ENCODE data around the gene STARD3.

The STARD3 gene

DNA sequence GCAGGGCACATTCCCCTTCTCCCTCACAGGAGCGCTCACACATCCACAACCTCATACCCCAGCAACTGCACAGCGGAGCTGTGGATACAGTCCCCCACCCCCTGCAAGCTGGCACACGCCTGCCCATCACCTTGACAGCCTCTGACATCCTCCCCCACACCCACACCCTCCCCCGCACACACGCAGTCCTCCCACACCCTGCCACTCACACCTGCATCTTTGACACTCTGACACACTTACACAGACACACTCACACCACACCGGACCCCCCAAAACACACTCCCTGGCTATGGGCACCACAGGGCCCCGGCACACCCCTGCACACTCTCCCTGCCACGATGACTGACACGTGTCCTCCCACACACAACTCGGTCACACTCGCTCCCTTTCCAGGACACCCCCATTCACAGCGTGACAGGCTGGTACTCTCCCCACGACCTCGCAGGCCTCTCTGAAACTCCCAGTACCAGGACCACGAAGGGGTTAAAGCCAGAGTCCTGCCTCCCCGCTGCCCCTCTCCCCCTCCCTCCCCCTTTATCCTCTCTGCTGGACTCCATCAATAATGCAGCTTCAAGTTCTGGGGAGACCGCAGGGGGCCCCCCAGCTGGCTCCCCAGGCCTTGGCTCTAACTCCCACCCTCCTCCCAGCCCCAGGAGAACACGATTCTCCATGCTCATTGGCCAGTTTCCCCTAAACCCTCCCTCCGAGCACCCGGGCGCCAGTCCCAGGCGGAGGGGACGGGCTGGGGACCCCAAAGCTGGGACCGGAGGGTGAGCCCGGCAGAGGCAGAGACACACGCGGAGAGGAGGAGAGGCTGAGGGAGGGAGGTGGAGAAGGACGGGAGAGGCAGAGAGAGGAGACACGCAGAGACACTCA is 10.5 kb upstream of the STARD3 start, which contains the start of gene PPP1R1B:
Gene PPP1R1B (plus strand): TSS at position 782 of the 876 bp plus-strand sequence. CDS start 441 bp downstream, outside the sequence.
- ChIA-PET CTCF (interaction anchor here (0.5 kb wide), 1 partner anchor 289 kb away, joined by 3 read pairs; no protein-coding TSS in a partner anchor), POLR2A (no interaction called here)
- TF ChIP-seq L3MBTL2 (conservative IDR thresholded peaks at IDR 0.05) (no peak), TARDBP (IDR thresholded peaks at IDR 0.05) (no peak), FOXA1 (IDR thresholded peaks at IDR 0.05) (no peak), SP1 (IDR thresholded peaks at IDR 0.05) (no peak), SUZ12 (IDR thresholded peaks at IDR 0.05) (no peak), HDGF (IDR thresholded peaks at IDR 0.05; ENCODE audit: borderline replicate concordance) (no peak), ELF4 (IDR thresholded peaks at IDR 0.05) (no peak), ZNF384 (IDR thresholded peaks at IDR 0.05) (no peak), ARNT (IDR thresholded peaks at IDR 0.05) (no peak), CTBP1 (IDR thresholded peaks at IDR 0.05; ENCODE audit: borderline replicate concordance) (no peak), BHLHE40 (IDR thresholded peaks at IDR 0.05; ENCODE audit: borderline replicate concordance) (no peak), FOXM1 (IDR thresholded peaks at IDR 0.05; ENCODE audit: borderline replicate concordance) (no peak), NFRKB (IDR thresholded peaks at IDR 0.05) (no peak), LEF1 (IDR thresholded peaks at IDR 0.05; ENCODE audit: borderline replicate concordance) (no peak), FOXK2 (IDR thresholded peaks at IDR 0.05) (no peak)
- TF ChIP-seq, protein P1, sequence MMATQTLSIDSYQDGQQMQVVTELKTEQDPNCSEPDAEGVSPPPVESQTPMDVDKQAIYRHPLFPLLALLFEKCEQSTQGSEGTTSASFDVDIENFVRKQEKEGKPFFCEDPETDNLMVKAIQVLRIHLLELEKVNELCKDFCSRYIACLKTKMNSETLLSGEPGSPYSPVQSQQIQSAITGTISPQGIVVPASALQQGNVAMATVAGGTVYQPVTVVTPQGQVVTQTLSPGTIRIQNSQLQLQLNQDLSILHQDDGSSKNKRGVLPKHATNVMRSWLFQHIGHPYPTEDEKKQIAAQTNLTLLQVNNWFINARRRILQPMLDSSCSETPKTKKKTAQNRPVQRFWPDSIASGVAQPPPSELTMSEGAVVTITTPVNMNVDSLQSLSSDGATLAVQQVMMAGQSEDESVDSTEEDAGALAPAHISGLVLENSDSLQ (IDR thresholded peaks at IDR 0.05), result no peak
- DNase-seq (ENCODE audit: extremely low spot score), result no peak

DNA sequence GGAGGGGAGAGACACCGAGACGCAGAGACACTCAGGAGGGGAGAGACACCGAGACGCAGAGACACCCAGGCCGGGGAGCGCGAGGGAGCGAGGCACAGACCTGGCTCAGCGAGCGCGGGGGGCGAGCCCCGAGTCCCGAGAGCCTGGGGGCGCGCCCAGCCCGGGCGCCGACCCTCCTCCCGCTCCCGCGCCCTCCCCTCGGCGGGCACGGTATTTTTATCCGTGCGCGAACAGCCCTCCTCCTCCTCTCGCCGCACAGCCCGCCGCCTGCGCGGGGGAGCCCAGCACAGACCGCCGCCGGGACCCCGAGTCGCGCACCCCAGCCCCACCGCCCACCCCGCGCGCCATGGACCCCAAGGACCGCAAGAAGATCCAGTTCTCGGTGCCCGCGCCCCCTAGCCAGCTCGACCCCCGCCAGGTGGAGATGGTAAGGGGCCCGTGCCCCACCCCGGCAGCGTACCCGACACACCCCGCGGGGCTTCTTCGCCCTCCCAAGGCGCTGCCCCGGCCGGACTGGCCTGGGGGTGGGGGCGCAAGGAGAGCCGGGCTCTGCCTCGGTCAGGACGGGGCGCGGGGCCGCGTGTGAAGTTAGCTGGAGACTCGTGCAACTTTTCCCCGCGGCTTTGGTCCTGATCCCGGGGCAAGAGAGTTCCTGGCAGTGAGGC is 9.8 kb upstream of the STARD3 start:
- DNase-seq (ENCODE audit: extremely low spot score), result no peak
- ChIA-PET POLR2A (no interaction called here), CTCF (no interaction called here)
- TF ChIP-seq SUZ12 (IDR thresholded peaks at IDR 0.05) (no peak), FOXM1 (IDR thresholded peaks at IDR 0.05; ENCODE audit: borderline replicate concordance) (no peak), SP1 (IDR thresholded peaks at IDR 0.05) (no peak), ZNF384 (IDR thresholded peaks at IDR 0.05) (no peak), HDGF (IDR thresholded peaks at IDR 0.05; ENCODE audit: borderline replicate concordance) (no peak), TARDBP (IDR thresholded peaks at IDR 0.05) (no peak), LEF1 (IDR thresholded peaks at IDR 0.05; ENCODE audit: borderline replicate concordance) (no peak), NFRKB (IDR thresholded peaks at IDR 0.05) (no peak), L3MBTL2 (conservative IDR thresholded peaks at IDR 0.05) (no peak), ARNT (IDR thresholded peaks at IDR 0.05) (no peak), FOXK2 (IDR thresholded peaks at IDR 0.05) (no peak)
- TF ChIP-seq, protein P1 (IDR thresholded peaks at IDR 0.05), result no peak

DNA sequence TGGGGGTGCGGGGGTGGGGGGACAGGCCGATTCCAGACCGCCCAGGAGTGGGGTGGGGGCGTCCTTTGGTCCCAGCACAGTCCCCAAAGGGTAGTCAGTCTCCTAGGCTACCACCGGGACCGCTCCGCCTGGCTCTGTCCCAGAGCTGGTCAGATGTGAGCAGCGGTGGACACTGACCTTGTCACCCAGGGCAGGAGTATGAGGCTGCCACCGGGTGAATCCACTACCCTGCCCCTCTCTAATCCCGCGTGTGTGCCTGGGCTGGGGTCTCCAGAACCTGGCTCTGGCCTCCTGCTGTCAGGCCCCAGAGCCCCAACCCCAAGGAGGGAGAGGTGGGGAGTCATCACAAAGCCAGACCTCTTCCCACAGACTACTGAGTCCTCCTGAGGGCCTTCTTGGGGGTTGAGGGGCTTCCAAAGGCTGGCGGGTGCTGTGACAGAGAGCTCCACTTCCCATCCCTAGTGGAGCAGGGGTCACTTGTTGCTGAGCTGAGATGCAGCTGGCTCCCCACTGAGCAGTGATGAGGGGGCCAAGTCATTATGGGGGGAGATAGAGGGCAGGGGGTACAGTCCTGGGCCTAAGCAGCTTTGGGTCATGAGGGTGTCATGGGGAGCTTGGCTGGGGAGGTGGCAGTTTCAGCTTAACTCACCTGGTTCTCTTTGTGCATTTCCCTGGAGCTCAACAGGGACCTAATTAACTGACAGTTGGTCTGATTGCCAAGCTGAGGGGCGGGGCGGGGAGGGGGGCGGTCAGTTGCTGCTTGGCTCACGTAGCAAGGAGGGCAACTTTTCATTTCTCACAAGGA is 9.0 kb upstream of the STARD3 start:
- ChIA-PET CTCF (interaction anchor here (1.0 kb wide), 1 partner anchor 27 kb away, joined by 6 read pairs; no protein-coding TSS in a partner anchor), POLR2A (interaction anchor here (1.1 kb wide), 1 partner anchor 10 kb away, joined by 6 read pairs; no protein-coding TSS in a partner anchor)
- no peak for DNase-seq (ENCODE audit: extremely low spot score)
- TF ChIP-seq ZNF384 (IDR thresholded peaks at IDR 0.05) (no peak), HDGF (IDR thresholded peaks at IDR 0.05; ENCODE audit: borderline replicate concordance) (no peak), TARDBP (IDR thresholded peaks at IDR 0.05) (no peak), LEF1 (IDR thresholded peaks at IDR 0.05; ENCODE audit: borderline replicate concordance) (no peak), FOXM1 (IDR thresholded peaks at IDR 0.05; ENCODE audit: borderline replicate concordance) (no peak), NFRKB (IDR thresholded peaks at IDR 0.05) (no peak), CTBP1 (IDR thresholded peaks at IDR 0.05; ENCODE audit: borderline replicate concordance) (no peak), L3MBTL2 (conservative IDR thresholded peaks at IDR 0.05) (no peak), FOXA1 (IDR thresholded peaks at IDR 0.05) (no peak), FOXK2 (IDR thresholded peaks at IDR 0.05) (no peak), BHLHE40 (IDR thresholded peaks at IDR 0.05; ENCODE audit: borderline replicate concordance) (no peak)

DNA sequence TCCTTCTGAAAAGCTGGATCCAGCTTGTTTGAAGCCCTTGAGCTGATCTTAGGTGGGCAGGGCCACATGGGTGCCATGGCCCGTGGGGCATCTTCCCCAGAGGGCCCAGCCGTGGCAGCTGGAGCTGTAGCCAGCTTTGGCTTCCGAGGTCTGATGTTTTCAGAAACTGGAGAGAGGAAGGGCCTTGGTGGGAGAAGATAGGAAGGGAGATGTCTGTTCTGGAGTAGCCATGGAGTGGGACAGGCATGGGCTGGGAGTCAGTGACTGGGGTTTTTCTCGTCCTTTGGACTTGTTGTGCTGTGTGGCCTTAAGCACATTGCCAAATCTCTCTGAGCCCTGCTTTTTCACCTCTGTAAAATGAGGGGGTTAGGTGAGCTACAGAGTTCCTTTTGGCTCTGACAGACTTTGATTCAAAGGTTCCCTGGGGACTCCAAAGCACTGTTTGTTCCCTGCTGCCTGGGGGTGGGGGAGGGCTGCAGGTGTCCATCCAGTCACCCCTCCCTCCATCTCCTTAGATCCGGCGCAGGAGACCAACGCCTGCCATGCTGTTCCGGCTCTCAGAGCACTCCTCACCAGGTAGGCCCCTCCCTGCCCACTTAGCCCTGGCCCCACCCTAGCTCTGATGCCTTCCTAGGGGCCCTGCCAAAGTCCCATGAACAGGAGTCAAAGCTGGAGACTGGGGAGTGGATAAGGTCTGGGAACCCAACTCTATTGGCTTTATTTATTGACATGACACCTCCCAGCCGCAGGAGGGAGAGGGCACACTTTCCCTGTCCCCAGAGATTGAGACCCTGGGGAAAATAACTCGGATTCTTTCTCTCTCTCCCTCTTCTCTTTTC is 8.1 kb upstream of the STARD3 start:
- CTCF ChIA-PET, result interaction anchor here (1.0 kb wide), 1 partner anchor 26 kb away, joined by 6 read pairs; no protein-coding TSS in a partner anchor
- POLR2A ChIA-PET, result interaction anchor here (1.1 kb wide), 1 partner anchor 9 kb away, joined by 6 read pairs; no protein-coding TSS in a partner anchor
- TF ChIP-seq LEF1 (IDR thresholded peaks at IDR 0.05; ENCODE audit: borderline replicate concordance), result no peak
- TF ChIP-seq HDGF (IDR thresholded peaks at IDR 0.05; ENCODE audit: borderline replicate concordance), result no peak
- DNase-seq (ENCODE audit: extremely low spot score), result no peak

DNA sequence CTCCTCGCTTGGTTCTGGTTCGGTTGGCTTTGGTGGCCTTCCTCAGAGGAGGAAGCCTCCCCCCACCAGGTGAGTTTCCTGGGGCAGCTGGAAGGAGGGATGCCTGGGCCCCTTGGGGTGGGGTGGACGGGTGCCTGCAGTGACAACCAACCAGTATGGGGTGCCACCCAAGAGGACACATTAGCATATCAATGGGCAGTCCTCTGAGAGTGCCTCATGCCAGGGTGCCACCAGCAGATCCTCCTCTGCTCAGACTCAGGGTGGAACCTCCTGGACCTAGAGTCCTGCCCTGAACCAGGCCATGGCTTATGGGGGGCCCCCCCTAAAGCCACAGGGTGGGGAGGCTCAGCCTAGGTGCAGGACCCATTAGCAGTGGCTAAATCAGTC is 7.5 kb upstream of the STARD3 start:
- POLR2A ChIA-PET, result no interaction called here
- DNase-seq (ENCODE audit: extremely low spot score), result no peak
- no peak for TF ChIP-seq L3MBTL2 (conservative IDR thresholded peaks at IDR 0.05)
- CTCF ChIA-PET, result no interaction called here

Measured in HEK293T (cell line).